ENCODE measurements around the gene KIF12.

The KIF12 gene

DNA sequence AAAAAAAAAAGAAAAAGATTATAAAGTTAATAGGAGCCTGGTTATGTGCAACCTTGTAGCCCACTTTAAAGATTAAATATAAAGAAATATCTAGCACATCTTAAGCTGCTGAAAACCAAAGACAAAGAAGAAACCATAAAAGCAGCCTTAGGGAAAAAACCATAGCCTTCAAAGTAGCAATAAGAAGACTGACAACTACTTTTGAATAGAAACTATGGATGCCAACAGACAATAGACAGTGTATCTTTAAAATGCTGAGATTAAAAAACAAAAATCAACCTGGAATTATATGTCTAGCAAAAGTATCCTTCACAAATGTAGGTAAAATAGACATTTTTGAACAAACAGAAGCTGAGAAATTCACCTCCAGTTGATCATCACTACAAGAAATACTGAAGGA is 3.4 kb upstream of the KIF12 start:
- DNase-seq = no peak

DNA sequence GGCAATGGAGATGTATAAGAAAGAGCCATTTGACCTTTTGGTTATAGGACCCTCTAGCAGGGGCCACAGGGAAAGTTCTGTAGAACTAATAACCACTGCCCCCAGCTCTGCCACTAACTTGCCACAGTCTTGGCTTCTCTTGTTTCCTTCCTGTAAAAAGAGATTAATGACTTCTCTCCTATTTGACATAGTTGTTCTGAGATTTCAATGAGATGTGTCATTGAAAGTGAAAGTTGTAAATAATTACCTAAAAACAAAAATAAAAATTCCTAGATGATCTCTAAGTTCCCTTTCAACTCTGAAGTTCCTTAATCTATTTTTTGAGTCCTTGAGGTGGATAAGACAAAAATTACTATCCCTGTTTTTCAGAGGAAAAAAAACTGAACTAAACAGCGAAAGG is 1.4 kb upstream of the KIF12 start:
- DNase-seq = no peak

DNA sequence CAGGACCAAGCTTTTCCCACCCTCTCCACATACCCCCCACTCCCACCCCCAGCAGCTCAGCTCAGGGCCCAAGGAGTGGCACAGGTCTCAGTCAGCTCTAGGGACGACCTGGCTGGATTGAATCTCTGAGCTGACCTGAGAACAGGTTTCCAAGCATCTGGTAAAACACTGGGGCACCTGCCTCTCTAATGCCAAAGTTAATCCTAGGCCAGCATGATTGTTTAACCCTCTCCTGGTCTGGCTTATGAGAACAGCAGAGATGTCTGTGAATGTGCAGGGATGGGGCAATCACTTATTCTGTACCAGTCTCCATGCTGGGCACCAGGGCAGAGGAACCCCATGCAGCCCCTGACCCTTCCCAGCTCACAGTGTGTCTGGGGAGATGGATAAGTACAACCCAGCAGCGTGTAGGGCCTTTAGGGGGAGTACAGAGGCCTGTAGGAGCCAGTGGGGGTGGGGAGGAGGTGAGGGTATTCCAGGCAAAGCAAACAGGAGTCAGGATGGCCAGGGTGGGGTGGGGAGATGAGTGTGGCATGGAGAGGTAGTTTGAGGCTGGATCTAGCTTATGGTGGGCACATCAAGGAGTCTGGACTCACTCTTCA is 678 bp upstream of the KIF12 start:
- DNase-seq = no peak

DNA sequence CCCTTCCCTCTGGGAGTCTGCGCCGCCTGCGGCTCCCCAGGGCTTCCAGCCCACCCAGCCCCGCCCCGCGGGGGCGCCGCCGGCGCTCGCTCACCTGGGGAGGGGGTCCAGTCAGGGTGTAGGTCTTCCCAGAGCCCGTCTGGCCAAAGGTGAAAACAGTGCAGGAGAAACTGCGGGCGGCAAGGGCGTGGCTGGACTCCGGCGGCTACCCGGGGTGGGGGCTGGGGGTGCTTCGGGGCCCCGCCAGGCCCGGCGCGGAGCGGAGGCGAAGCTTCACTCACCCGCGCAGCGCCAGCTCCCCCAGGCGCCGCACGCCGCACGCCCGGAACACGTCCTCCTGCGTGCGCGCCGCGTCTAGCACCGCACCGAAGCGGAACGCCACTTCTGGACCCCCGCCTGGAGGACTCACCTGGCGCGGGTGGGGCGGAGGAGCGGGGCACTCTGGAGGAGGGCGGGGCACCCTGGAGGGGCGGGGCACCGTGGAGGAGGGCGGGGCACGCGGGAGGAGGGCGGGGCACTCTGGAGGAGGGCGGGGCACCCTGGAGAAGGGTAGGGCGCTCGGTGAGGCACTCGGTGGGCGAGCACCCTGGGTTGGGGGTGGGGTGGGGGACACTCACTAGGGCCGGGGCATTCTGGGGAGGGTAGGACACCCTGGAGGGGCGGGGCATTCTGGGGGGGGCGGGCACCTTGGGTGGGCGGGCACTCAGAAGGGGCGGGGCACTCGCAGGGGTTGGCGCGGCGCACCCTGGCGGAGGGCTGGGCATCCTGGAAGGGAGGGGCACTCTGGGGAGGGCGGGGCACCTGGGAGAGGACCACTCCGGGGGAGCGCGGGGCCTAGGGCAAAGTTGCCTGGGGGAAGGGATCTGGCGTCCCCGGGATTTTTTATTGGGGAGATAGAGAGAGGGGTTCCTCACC is 814 bp downstream of the KIF12 start:
- DNase-seq = no peak

DNA sequence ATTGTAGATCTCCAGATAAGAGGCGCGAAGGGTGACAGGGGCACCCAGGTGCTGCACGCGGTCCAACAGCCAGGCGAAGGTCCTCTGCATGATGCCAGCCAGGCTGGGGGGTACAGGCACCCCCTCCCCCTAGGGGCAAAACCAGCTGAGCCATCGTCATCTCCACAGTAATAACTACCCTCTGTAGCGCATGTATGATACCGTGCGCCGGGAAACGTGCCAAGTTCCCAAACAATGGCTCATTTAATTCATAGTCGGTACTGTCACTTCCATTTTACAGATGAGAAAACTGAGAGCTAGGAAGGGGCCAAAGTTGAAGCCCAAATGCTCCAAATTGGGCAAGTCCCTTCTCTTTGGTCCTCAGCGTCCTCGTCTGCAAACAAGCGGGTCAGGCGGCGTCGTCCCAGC is 1.5 kb downstream of the KIF12 start:
- DNase-seq = no peak

DNA sequence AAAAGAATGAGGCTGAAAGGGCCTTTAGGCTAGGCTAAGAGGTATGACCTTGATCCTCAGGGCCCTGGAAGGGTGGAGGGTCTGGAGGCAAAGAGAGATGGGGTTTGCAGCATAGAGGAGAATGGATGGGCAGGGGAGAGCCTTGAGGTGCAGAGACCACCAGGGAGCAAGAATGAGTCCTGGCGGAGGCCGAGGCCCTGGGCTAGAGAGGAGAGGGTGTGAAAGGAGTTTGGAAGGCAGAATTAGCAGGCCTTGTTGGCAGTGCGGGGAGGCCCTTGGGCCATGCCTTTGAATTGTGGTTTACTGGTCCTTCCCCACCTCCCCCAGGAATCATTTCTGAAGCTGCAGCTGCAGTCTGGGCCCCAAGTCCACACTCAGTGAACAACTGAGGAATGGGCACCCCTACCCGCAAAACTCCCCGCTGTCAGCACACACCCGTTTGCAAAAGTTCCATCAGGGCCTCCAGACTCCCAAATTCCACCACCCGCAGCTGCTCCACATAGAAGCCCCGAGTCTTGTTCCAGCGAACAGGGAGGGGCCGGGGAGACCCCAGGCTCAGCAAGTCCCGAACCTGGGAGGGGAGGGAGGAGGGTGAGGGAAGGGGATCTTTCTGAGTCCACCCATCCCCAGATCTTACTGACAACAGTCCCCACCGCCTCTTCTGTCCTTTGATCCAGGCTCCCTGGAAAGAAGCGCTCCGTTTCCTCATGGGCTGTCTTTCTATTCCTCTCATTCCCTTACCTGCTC is 2.1 kb downstream of the KIF12 start:
- DNase-seq = no peak

DNA sequence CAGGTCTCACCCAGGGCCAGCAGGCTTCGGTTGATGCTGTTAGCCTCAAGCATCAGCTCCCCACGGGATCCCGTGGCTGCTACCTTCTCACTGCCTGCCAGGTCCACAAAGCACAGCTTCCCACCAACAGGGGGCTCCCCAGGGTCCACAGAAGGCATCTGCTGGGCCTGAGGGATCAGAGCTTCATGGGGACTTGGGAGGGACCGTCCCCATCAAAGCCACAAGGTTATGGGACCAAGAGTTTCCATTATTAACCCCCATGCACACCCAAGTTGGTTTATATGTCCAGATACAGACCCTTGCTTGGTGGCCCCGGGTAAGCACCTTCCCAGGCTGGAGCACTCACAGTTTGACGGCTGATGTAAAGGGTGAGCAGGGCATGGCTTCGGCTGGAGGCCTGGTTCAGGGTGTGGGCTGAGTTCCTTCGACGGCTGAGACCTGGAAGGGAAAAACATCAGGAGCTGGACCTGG is 3.0 kb downstream of the KIF12 start:
- no peak for DNase-seq

DNA sequence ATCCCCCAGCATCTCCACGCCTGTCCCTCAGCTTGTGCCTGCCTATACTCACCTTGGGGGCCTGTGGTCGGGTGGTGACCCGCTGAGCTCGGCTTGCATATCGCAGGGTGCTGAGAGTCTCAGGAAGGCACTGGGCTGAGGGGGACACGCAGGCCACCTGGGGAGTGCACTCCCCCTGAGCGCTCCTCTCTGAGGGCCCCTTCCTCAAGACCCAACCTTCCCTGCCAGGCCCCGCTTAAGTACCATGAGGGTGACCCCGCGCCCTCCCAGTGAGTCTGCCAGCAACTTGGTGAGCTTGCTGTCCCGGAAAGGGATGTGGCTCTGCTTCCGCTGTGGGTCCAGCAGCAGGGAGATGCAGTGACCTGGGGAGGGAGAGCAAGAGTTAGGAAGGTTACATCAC is 4.1 kb downstream of the KIF12 start:
- no peak for DNase-seq

DNA sequence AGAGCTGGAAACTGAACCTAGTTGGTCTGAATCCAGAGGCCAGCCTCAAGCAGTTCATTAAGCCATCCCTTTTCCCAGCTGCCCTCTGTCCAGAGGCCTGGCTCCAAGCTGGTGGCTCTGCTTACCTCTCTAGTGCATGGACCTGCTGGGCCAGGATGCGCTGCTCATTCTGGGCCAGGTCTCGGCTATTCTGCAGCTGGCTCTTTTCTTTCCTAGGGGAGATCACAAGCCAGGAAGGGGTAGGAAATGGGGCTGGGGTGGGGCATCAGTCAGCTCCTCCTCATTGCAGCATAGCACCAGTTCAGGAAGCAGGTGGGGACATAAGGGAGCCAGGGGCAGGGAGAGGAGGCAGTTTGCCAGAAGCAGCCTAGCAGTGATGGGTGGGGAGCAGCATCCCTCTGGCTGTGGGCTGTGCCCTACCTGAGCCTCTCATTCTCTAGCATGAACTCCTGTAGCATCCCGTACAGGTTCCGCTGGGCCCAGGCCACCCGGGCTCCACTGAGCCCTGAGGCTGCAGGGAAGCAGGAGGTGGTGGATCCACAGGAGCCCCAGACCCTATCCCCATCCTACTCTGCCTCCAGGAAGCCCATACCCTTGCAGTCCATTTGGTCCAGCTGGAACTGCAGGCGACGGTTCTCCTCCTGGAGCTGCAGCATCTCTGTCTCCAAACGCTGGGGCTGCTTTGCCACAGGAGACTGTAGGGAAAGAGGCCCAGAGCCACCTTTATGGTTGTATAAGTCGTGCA is 5.2 kb downstream of the KIF12 start:
- DNase-seq = no peak

DNA sequence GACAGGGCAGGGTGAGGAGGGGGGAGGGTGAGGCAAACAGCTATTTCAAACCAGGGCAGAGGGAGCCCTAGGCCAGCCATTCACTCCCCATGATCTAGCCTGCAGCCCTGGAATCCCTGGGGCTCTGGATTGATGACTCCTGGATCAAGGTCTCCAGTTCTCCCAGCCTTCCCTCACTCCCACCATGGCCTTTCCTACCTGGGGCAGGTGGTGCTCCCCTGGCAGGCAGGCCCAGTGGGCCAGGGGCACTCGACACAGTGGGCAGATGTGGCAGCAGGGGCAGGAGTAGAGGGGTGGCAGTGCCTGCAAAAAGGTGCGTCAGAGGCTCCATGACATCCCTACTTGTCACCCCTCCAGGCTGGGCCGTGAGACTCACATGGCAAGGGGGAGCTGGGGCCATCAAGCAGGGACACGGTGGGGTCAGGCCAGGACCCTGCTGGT is 6.0 kb downstream of the KIF12 start:
- no peak for DNase-seq

DNA sequence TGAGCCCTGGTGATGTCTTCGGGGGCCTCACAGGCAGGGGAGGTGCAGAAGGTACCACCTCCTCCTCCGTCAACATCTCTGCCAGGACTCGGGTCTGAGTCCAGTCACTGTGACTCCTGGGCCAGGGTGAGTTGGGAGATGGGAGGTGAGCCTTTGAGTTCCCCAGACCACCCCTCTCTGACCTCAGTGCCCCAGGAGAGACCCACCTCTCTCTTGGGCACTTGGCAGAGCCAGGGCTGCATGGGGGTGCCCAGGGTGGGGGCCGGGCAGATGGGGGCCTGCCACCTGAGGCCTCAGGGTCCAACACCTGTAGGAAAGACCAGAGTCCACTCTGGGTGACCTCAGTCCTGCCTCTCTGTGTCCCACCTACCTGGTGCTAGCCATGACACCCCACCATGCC is 6.8 kb downstream of the KIF12 start:
- no peak for DNase-seq

DNA sequence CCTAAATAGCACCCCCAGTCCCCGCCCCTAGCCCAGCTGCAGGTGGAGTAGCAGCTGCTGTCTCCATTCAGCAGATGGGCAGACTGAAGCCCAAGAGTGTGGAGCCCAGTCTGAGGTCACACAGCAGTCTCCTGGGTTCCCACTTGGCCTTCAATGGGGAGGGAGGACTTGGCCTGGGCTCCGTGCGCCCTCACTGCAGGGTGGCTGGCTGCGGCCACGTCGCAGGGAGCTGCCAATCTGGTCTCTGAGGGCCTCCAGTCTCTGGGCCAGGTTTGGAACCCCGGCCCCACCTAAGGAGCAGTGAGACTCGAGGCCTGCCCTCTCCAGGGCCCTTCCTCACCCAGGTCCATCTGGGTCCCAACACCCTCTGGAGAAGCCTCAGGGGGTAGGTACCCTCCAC is 7.4 kb downstream of the KIF12 start:
- DNase-seq = no peak

DNA sequence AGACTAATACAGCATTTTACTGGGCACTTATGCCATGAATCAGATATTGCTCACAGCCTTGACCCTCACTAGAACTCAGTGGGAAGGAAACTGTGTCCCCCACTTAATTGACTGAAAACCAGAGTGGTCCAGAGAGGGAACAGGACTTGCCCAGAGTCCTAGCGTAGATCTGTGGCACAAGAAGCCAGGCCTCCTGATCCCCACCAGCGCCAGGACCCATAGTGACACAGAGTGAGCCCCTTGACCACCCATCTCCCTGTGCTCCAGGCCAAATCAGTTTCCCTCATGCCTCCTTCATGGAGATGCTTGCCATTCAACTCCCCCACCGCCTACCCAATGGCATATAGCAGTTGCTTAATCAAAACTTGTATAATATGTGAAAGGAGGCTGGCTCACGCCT is 8.3 kb downstream of the KIF12 start:
- no peak for DNase-seq

DNA sequence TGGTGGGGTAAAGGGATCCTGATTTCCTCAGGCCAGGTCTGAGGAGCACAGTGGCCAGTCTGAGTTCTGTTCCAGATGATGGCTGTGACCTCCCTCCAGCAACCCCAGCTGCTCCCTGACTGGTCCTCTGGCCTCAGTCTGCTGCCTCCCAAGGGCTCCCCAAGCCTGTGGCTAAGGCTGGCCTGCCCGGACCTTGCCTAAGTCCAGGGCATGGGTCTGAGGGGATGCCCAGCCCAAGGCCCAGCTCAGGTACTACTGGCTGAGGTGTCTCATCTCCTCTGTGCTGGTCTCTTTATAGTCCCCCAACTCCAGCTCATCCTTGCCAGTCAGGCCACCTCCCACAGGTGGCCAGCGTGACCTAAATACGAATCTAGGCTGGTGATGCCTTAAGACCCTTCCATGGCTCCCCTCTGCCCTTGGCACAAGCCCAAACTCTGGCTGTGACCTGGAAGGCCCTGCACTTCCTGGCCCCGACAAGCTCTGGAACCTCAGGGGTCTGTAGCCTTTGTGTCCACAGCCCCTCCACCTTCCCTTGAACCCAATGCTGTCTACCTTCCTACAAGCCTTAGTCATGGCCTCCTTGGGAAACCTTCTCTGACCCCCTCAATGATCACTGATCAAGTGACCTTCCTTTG is 9.8 kb downstream of the KIF12 start:
- no peak for DNase-seq

DNA sequence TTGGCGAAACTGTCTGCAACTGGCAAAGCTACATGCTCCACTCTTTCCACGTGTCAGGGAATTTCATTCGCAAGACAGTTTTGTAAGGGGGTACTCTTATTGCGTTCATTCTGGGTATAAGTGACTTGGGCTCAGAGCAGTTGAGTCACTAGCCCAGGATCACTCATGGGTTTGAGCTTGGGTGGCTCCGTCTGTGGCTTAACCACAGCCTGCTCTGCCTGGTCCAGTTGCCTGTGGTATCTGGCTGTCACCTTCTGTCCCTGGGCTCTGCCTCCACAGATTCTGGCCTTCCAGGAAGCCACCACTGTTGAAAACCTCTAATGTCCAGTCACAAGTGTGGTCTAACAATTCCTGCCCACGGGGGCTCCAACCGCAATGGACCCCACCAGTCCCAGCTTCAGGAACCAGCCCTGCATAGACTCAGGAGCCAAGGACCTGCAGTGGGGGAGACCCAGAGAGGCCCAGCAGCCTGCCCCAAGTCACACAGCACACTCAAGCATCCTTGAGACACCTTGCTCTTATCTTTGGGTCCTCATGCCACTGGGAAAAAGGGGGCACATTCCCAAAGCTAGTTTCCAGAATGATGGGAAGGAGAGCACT is 10.4 kb downstream of the KIF12 start:
- no peak for DNase-seq

DNA sequence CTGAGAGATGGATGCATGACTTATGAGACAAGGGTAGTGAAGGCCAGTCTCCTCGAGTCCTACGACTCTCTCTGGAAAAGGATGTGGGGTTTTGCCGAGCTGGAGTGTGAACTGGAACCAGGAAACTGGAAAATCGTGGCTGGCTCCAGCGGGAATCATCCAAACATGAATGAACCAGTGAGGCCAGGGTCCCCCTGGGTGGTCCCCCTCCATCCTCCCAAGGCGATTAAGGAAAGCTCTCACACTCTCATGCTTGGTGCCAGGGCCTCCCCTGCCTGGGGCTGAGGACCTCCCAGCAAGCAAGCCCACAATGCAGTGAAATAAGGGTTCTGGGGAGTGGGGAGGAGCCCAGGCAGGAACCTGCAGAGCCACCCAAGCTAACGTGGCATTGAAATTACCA is 11.4 kb downstream of the KIF12 start:
- no peak for DNase-seq

DNA sequence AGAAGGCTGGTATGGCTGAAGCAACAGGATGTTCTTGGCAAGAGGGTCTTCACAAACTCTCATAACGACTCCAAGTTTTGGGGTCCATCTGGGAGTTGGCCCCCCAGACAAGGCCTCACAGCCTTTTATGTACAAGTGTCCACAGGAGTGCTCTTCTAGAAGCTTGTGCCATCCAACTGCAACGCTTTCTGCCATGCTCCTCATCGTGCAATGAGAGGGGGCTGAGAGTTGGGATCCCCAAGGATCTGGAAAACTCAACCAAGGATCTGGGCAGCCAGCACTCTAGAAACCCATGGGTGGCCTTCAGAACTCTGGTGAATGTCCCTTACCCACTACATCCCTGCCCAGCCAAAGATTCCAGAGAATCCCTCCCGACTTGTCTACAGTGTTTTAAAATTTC is 12.5 kb downstream of the KIF12 start:
- DNase-seq = no peak

DNA sequence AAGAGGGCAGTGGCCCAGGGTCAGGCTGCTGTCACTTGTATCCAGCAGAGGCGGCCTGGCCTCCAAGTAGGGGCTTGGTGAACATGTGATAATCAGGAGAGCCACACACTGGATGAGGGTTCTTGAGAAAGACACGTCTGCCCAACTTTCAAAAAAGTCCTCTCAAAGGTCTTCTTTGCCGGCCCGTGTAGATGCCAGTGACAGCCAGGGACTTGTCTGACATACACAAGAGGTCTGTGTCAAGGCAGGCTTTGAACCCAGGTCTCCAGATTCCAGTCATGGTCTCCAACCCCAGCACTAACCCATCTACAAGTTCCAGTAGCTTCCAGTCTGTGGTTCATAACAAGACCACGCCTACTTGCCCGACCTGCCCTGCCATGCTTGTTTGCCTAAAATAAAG is 13.1 kb downstream of the KIF12 start:
- DNase-seq = no peak

DNA sequence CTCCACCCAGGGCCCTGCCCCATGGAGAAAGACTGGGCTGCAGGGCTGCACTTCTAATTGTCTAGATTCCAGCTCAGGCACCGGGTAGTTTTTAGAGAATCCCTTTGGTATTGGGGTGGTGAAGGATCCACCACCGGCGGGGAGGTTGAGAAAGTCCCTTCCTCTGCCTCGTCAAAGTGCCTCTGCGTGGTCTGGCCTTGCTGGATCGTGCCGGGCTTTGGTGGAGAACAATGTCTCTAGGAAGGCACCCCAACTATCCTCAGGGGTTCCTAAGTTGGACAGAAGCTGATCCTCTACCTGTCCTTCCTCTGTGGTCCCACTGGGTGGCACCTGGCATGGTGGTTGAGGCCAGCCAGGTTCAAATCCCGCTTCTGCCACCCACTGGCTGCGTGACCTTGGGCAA is 13.7 kb downstream of the KIF12 start:
- DNase-seq = no peak

DNA sequence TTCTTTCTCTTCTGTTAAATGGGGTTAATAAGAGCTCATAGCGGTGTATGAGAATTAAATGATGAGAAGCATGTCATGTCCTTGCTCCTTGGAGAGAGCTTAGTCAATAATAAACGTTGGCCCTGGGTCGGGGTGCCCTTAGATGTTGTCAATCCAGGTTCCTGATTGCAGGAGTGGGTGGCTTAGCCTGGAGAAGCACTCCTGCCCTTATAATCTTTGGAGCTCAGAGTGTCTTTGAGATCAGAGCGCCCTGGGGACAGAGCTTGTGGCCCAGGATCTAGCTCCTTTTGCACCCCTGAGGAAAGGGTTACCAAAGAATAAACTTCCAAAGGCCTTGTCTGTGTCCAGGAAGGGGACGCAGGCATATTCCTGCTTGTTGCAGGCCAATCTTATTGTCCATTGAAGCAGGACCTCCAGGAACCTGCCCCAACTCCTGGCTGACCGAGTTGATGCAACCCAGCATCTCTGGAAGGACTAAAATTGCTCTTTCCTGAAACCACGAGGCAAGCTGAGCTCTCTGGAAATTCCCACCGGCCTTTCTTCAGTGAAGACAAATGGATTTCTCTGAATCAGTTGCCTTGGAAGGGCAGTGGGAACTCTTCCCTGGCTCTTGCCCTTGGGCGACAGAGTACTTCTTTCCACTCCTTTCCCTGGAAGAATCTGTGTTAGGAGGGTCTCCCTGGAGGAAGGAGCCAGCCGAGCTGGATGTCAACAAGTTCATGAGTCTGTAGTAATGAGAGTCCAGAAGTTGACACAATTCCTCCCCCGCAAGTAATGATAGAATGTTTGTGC is 14.6 kb downstream of the KIF12 start:
- no peak for DNase-seq

DNA sequence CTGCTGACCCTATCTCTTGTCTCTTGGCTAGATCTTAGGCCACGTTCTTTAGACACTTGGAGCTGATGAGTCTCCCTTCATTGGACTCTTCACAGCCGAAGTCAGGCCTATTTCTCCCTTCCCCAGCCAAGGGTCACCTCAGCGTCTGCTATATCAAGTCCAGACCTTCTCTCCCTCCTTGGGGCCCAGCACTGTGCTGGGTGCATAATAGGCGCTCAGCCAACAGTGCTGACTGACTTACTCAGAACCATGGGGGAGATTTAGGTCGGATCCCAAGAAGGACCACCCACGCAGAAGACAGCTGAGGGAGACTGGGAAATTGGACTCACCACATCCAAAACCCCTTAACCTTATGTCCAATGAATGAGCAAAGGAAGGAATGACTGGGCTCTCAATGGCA is 15.4 kb downstream of the KIF12 start:
- no peak for DNase-seq

All from CD4-positive, alpha-beta T cell treated with Interleukin-4 for 4 hours (primary cell).